Stomach smooth muscle (tissue), 2 donors: ENCODE results near the gene C10orf120.

Source experiments
- H3K27ac ChIP-seq: one replicate; pipeline ENCODE4 v1.7.0; 2013; ENCODE audit warnings: mild to moderate bottlenecking, low read length, inconsistent platforms
- H3K27me3 ChIP-seq, 2 donors: one replicate each; pipeline ENCODE4 v1.7.0; 2013; ENCODE audit warnings: low read length in 2 of 2; ENCODE audit not compliant: insufficient read depth in 2 of 2, control insufficient read depth in 1 of 2
- H3K36me3 ChIP-seq, 2 donors: one replicate each; pipeline ENCODE4 v1.7.0; 2013; ENCODE audit warnings: low read length in 2 of 2; ENCODE audit not compliant: control insufficient read depth in 2 of 2, insufficient read depth in 2 of 2
- H3K4me1 ChIP-seq: one replicate; pipeline ENCODE4 v1.7.0; 2013; ENCODE audit warnings: low read length; ENCODE audit not compliant: control insufficient read depth, insufficient read depth
- H3K4me3 ChIP-seq, 2 donors: one replicate each; pipeline ENCODE4 v1.7.0; 2013; ENCODE audit warnings: low read length in 2 of 2
- H3K9ac ChIP-seq, 2 donors: one replicate each; pipeline ENCODE4 v1.7.0; 2013; ENCODE audit warnings: low read length in 2 of 2, mild to moderate bottlenecking in 1 of 2
- H3K9me3 ChIP-seq, 2 donors: one replicate each; pipeline ENCODE4 v1.7.0; 2013; ENCODE audit warnings: low read length in 2 of 2; ENCODE audit not compliant: control insufficient read depth in 2 of 2
- donor health status: healthy.
- donor health status: Pancreatic carcinoma.

C10orf120 gene

GRCh38 chr10:122703483-122704448 lies 4.1 kb upstream of the C10orf120 start:
- H3K4me1 ChIP-seq = no peaks in the 10 kb centered on the region
- H3K9me3 ChIP-seq = no peaks in the 10 kb centered on the region
- no peak overlapping the region for H3K4me3 ChIP-seq
- H3K27ac ChIP-seq = no peak overlapping the region
- no peak overlapping the region for H3K9ac ChIP-seq
- H3K36me3 ChIP-seq = no peaks in the 10 kb centered on the region
- H3K27me3 ChIP-seq = no peaks in the 10 kb centered on the region

DNA sequence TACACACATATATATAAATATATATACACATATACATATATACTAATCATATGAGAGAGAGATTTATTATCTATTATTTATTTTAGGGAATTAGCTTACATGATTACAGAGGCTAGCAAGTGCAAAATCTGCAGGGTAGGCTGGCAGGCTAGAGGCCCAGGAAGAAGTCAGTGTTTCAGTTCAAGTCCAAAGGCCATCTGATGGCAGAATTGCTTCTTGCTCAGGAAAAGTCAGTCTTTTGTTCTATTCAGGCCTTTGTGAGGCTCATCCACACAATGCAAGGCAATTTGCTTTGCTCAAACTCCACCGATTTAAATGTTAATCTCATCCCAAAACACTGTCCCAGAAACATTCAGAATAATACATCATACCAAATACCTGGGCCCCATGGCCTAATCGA lies 2.6 kb upstream of the C10orf120 start:
- Histone ChIP-seq H3K9me3 (no peaks in the 10 kb centered on the region), H3K9ac (no peak overlapping the region), H3K27ac (no peak overlapping the region), H3K27me3 (no peaks in the 10 kb centered on the region), H3K36me3 (no peaks in the 10 kb centered on the region), H3K4me1 (no peaks in the 10 kb centered on the region), H3K4me3 (no peak overlapping the region)

DNA sequence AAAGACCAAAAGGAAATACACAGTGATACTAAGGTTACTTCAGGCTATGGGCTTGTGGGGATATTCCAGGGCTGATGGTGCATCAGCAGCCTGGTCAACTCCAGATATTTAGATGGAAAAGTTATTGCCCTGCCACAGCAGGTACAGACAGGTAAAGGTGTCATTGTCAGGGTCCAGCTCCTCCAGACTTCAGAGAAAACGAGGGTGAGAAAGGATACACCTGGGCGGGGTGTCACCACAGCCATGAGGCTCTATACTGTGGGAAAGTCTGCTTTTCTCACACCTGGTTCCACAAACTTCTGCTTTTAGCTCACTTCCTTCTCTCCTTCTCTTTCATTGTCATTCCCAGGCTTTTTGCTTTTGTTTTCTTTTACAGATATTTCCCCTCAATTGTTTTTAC lies 2.0 kb upstream of the C10orf120 start:
- no peaks in the 10 kb centered on the region for H3K4me1 ChIP-seq
- H3K4me3 ChIP-seq = no peak overlapping the region
- H3K27ac ChIP-seq = no peak overlapping the region
- H3K27me3 ChIP-seq = peaks cover 0 to 4% of the 10 kb centered on the region in 2 donors
- no peaks in the 10 kb centered on the region for H3K9me3 ChIP-seq
- no peak overlapping the region for H3K9ac ChIP-seq
- no peaks in the 10 kb centered on the region for H3K36me3 ChIP-seq

DNA sequence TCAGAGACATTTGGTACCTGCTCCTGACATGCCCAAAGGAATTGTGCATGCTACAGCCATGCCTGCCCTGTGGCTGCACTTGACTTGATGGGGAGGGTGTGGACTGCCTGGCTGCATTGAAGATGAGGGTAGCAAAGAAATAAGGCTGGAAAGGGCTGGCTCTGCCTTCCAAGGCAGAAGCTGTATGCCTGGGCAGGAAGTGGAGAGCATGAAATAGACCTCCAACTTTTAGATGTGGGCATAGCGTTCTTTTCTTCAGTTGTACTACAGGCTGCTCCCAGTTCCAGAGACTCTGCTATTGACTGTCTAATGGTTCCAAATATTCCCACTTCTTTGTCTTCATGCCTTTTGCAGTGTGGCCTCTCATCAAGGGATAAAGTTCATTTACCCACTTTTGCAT lies 3.0 kb downstream of the C10orf120 start:
- Histone ChIP-seq H3K9ac (no peak overlapping the region), H3K4me1 (no peaks in the 10 kb centered on the region), H3K4me3 (no peak overlapping the region), H3K27ac (no peak overlapping the region), H3K27me3 (peaks cover 0 to 8% of the 10 kb centered on the region in 2 donors), H3K36me3 (no peaks in the 10 kb centered on the region), H3K9me3 (no peaks in the 10 kb centered on the region)

GRCh38 chr10:122692744-122693143 lies 6.9 kb downstream of the C10orf120 start:
- Histone ChIP-seq H3K9ac (no peak overlapping the region), H3K9me3 (no peaks in the 10 kb centered on the region), H3K27ac (no peak overlapping the region), H3K27me3 (peaks cover 0 to 8% of the 10 kb centered on the region in 2 donors), H3K4me3 (no peak overlapping the region), H3K4me1 (peaks cover 3% of the 10 kb centered on the region), H3K36me3 (no peaks in the 10 kb centered on the region)

- Histone ChIP-seq H3K36me3 (no peaks in the 10 kb centered on the region), H3K9ac (no peak overlapping the region), H3K4me3 (no peak overlapping the region), H3K4me1 (peaks cover 3% of the 10 kb centered on the region), H3K27me3 (peaks cover 0 to 1% of the 10 kb centered on the region in 2 donors), H3K27ac (peak overlapping the region; percentile 18), H3K9me3 (no peaks in the 10 kb centered on the region)
Measured at GRCh38 chr10:122689146-122689820, 10.4 kb downstream of the C10orf120 start.

DNA sequence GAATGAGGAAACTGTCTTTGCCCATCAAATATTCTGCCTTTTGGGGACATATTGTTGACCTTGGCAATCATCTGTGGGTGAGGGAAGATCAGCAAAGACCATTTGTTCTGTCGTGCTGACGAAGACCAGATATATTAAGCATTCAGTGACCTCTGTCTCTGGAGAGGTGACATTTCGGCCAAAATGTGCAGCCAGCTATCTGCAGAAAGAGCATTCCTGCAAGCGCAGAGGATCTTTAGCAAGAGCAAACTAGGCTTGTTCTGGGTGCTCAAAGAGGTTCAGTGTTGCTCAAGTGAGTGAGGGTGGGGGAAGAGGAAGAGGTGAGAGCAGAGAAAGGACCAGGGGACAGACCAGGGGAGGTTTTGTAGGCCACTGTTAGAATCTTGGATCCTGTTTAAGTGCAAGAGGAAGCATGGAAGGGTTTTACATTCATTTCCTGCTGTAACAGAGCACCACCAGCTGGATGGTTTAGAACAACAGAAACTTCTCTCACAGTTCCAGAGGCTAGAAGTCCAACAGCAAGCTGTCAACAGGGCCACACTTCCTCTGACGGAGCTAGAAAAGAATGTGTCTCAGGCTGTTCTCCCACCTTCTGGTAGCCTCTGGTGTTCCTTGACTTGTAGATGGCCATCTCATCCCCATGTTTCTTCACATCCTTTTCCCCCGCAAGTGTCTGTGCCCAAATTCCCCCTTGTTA lies 11.2 kb downstream of the C10orf120 start:
- Histone ChIP-seq H3K36me3 (no peaks in the 10 kb centered on the region), H3K27ac (peak overlapping the region; percentile 18), H3K9me3 (no peaks in the 10 kb centered on the region), H3K9ac (no peak overlapping the region), H3K4me1 (peaks cover 3% of the 10 kb centered on the region), H3K4me3 (no peak overlapping the region), H3K27me3 (peaks cover 0 to 4% of the 10 kb centered on the region in 2 donors)

DNA sequence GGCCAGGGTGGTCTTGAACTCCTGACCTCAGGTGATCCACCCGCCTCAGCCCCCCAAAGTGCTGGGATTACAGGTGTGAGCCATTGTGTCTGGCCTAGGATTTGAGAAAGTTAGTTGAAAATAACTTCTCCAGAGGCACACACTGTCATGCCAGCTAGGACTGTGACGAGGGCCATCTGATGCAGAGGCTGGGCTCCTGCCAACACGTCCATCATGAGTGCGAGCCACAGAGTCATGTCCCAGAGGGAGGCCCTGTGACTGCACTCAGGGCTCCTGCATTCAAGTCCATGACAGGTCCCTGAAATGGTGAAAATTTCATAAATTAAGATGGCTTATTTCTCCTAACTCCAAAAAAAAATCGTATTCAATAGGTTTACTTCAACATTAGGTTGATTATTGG lies 17.1 kb downstream of the C10orf120 start:
- no peaks in the 10 kb centered on the region for H3K9me3 ChIP-seq
- H3K9ac ChIP-seq = no peak overlapping the region
- no peak overlapping the region for H3K4me3 ChIP-seq
- no peaks in the 10 kb centered on the region for H3K4me1 ChIP-seq
- no peaks in the 10 kb centered on the region for H3K36me3 ChIP-seq
- no peak overlapping the region for H3K27ac ChIP-seq
- H3K27me3 ChIP-seq = peaks cover 0 to 12% of the 10 kb centered on the region in 2 donors

DNA sequence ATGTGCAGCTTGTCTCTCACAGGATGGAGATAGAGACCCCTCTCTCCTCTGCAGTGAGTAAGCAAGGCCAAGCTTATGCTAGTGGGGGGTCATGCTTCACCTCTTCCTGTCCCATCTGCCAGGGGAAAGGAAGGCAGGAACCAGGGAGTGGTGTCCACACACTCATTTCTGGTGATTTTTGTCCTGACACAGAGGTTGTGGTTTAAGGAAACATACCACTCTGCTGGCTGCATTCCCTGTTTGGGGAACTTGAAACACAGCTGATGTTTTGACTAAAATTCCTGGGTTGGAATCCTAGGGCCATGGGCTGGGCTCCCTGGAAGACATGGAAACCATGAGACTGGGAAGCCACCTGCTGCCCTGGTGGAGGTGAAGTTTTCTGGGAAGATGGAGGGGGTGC lies 21.4 kb downstream of the C10orf120 start:
- Histone ChIP-seq H3K36me3 (no peaks in the 10 kb centered on the region), H3K27ac (no peak overlapping the region), H3K4me3 (no peak overlapping the region), H3K9me3 (no peaks in the 10 kb centered on the region), H3K9ac (no peak overlapping the region), H3K27me3 (peaks cover 0 to 6% of the 10 kb centered on the region in 2 donors), H3K4me1 (peaks cover 5% of the 10 kb centered on the region)

DNA sequence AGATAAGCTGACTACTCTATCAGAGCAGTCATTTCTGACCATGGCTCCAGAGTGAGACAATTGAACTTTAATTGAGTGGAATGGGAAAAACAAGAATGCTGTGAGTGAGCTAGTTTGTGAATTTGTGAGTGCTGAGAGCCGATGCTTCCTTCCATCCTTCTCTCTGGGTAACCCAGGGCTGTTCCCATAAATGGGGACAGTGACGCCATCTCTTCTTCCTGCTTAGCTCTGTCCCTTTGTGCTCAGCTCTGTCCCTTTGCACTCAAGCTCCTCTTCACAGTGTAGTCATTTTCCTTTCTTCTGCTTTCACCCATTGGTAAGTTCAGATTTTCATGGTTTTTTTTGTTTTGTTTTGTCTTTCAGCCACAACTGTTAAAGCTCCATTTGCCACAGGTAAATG lies 24.4 kb downstream of the C10orf120 start:
- no peak overlapping the region for H3K9ac ChIP-seq
- no peak overlapping the region for H3K27ac ChIP-seq
- peaks cover 0 to 4% of the 10 kb centered on the region in 2 donors for H3K27me3 ChIP-seq
- peaks cover 5% of the 10 kb centered on the region for H3K4me1 ChIP-seq
- H3K36me3 ChIP-seq = no peaks in the 10 kb centered on the region
- H3K9me3 ChIP-seq = no peaks in the 10 kb centered on the region
- H3K4me3 ChIP-seq = no peak overlapping the region
